GM23338 (cell line): Measurements from ENCODE around the gene CDH23. TPM values are rescaled to one million over a fixed set of nuclear protein-coding genes. Genes with fewer than 3 reads are reported as not detected.

Experiments
- ATAC-seq: fragments of 200-7000 bp; cut with Tn5 transposase; 3 replicates; pipeline ENCODE4 v1.9.1; 2020
- DNase-seq: peaks from one replicate; pipeline ENCODE4 v3.0.0-alpha.2; 2015; ENCODE audit warnings: low spot score
- H2AFZ ChIP-seq: fragments of 200-600 bp; sonication (generic); 2 replicates; pipeline ENCODE4 v1.8.0; 2016; ENCODE audit warnings: antibody characterized with exemption, mild to moderate bottlenecking, moderate library complexity
- H3F3A ChIP-seq: fragments of 200-600 bp; sonication (generic); replicated peaks from 2 replicates; pipeline ENCODE4 v1.8.0; 2017; ENCODE audit warnings: antibody characterized with exemption, mixed run types, low read depth
- H3K27ac ChIP-seq: fragments of 200-600 bp; sonication (generic); 2 replicates; pipeline ENCODE4 v1.6.1; 2016; ENCODE audit warnings: low read depth
- H3K27me3 ChIP-seq: fragments of 200-600 bp; sonication (generic); 2 replicates; pipeline ENCODE4 v1.8.0; 2016; ENCODE audit warnings: mild to moderate bottlenecking, mixed run types, moderate library complexity; ENCODE audit not compliant: insufficient read depth
- H3K36me3 ChIP-seq: fragments of 200-600 bp; sonication (generic); 2 replicates; pipeline ENCODE4 v1.8.0; 2016; ENCODE audit warnings: mild to moderate bottlenecking; ENCODE audit not compliant: insufficient read depth
- H3K4me1 ChIP-seq: fragments of 200-600 bp; sonication (generic); 2 replicates; pipeline ENCODE4 v1.8.0; 2016; ENCODE audit warnings: mild to moderate bottlenecking, moderate library complexity; ENCODE audit not compliant: insufficient read depth
- H3K4me2 ChIP-seq: fragments of 200-600 bp; sonication (generic); 2 replicates; pipeline ENCODE4 v1.7.1; 2017; ENCODE audit warnings: mixed run types
- H3K4me3 ChIP-seq: fragments of 200-600 bp; sonication (generic); 2 replicates; pipeline ENCODE4 v1.6.1; 2016; ENCODE audit warnings: mixed run types
- H3K79me2 ChIP-seq: fragments of 200-600 bp; sonication (generic); replicated peaks from 2 replicates; pipeline ENCODE4 v1.8.0; 2017; ENCODE audit warnings: mild to moderate bottlenecking; ENCODE audit not compliant: insufficient read depth
- H3K9me2 ChIP-seq: fragments of 200-600 bp; sonication (generic); 2 replicates; pipeline ENCODE4 v1.8.0; 2017; ENCODE audit not compliant: insufficient read depth
- H4K20me1 ChIP-seq: fragments of 200-600 bp; sonication (generic); replicated peaks from 2 replicates; pipeline ENCODE4 v1.8.0; 2017; ENCODE audit warnings: mild to moderate bottlenecking; ENCODE audit not compliant: insufficient read depth
- H3K27ac Mint-ChIP-seq: 2 replicates; pipeline ENCODE4 v1.8.0; 2020; ENCODE audit warnings: inconsistent platforms, mild to moderate bottlenecking, moderate library complexity, mixed read lengths
- H3K27me3 Mint-ChIP-seq: 3 replicates; pipeline ENCODE4 v1.8.0; 2022; ENCODE audit warnings: low read depth, mild to moderate bottlenecking, moderate library complexity, mixed read lengths, inconsistent platforms; ENCODE audit not compliant: insufficient read depth, poor library complexity
- H3K36me3 Mint-ChIP-seq: 3 replicates; pipeline ENCODE4 v1.8.0; 2021; ENCODE audit warnings: low read depth, mild to moderate bottlenecking, inconsistent platforms, moderate library complexity, mixed read lengths
- H3K4me1 Mint-ChIP-seq: 3 replicates; pipeline ENCODE4 v1.8.0; 2020; ENCODE audit warnings: mild to moderate bottlenecking, inconsistent platforms, mixed read lengths
- H3K4me3 Mint-ChIP-seq: 3 replicates; pipeline ENCODE4 v1.8.0; 2021; ENCODE audit warnings: moderate library complexity, mild to moderate bottlenecking, inconsistent platforms, mixed read lengths
- H3K9me3 Mint-ChIP-seq: 3 replicates; pipeline ENCODE4 v1.8.0; 2020; ENCODE audit warnings: moderate library complexity, mild to moderate bottlenecking, inconsistent platforms, mixed read lengths
- CREB1 ChIP-seq: fragments of 250-450 bp; sonication (Bioruptor Pico); IDR thresholded peaks from 2 replicates; pipeline ENCODE4 v1.5.0; 2020; ENCODE audit warnings: low read depth, mild to moderate bottlenecking, moderate library complexity
- EZH2 ChIP-seq: fragments of 200-600 bp; sonication (generic); IDR thresholded peaks from one replicate; pipeline ENCODE4 v1.8.0; 2017; ENCODE audit warnings: antibody characterized with exemption, mild to moderate bottlenecking, low read depth; ENCODE audit not compliant: unreplicated experiment
- EZH2phosphoT487 ChIP-seq: fragments of 200-600 bp; sonication (generic); IDR thresholded peaks from one replicate; pipeline ENCODE4 v1.8.1; 2018; ENCODE audit warnings: antibody characterized with exemption; ENCODE audit not compliant: unreplicated experiment
- POLR2AphosphoS5 ChIP-seq: IDR thresholded peaks from 2 replicates; pipeline ENCODE4 v1.6.1; 2016; ENCODE audit warnings: antibody characterized with exemption, low read depth
- ZNF114 ChIP-seq: fragments of 250-450 bp; sonication (Bioruptor Pico); IDR thresholded peaks from 2 replicates; pipeline ENCODE4 v1.5.0; 2020; ENCODE audit warnings: mild to moderate bottlenecking, moderate library complexity
- ZNF331 ChIP-seq: fragments of 250-450 bp; sonication (Bioruptor Pico); IDR thresholded peaks from 2 replicates; pipeline ENCODE4 v1.5.0; 2020; ENCODE audit warnings: low read depth, mild to moderate bottlenecking, moderate library complexity
- polyA plus RNA-seq: library from polyadenylated mRNA; unstranded; fragments of >200 nt; fragmentation: Nextera tagmentation; extraction: Ambion mirVana; gene quantifications from 2 replicates; pipeline ENCODE4 v1.2.1, GENCODE V29; 2016
- total RNA-seq: library from RNA; depleted of rRNA; stranded (reverse); fragments of >200 nt; shearing (Covaris generic); gene quantifications from 2 replicates; pipeline ENCODE4 v1.2.3, GENCODE V29; 2014
- TF ChIP-seq, protein P1 (sequence below), 2 experiments: fragments of 200-600 bp in 1 of 2; sonication (generic) in 1 of 2; conservative IDR thresholded peaks; 2 replicates each; pipeline versions ENCODE4 v1.5.1 to v1.6.1; 2016 to 2017; ENCODE audit warnings: antibody characterized with exemption in 2 of 2, low read depth in 2 of 2, mild to moderate bottlenecking in 2 of 2, moderate library complexity in 1 of 2
- TF ChIP-seq, protein P2 (sequence below): IDR thresholded peaks from 2 replicates; pipeline ENCODE4 v1.6.1; 2016; ENCODE audit warnings: antibody characterized with exemption
- TF ChIP-seq, protein P3 (sequence below): IDR thresholded peaks from one replicate; pipeline ENCODE4 v1.6.1; 2018; ENCODE audit warnings: antibody characterized with exemption; ENCODE audit not compliant: unreplicated experiment

CDH23 gene
- total and polyA plus RNA-seq, 2 experiments from 2014 or later, result 0.95 to 4.3 TPM

DNA sequence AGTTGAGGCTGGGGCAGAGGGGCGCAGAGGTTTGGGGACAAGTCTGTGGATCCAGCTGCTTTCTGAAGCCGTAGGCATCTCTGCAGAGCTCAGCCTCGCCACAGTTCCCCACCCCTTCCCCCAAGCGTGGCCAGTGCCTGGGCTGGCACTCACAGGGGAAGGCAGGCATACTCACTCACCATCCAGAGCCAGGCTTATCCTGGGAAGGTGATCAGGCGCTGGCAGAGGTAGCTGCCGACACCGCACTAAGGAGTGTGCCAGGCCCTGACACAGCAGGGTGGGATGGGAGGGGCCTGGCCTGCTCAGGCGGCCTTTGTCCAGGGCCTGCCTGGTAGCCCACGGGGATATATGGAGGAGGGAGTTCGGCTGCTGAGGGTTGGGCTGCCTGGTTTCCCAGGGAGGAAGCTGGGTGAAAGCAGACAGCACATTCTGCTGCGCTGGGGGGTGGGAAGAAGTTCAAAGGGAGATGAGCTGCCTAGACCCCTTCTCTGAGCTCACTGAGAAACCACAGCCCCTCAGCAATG is 360.7 kb downstream of the CDH23 start:
- Histone ChIP-seq H3F3A (no peaks in the 10 kb centered on the region), H3K27ac (no peak overlapping the region), H2AFZ (peak overlapping the region; percentile 59), H3K27me3 (no peaks in the 10 kb centered on the region), H3K4me1 (peaks cover 5% of the 10 kb centered on the region; the same call in 1 of the 2 replicates), H3K4me3 (no peak overlapping the region), H3K9me2 (no peaks in the 10 kb centered on the region), H3K79me2 (no peaks in the 10 kb centered on the region), H4K20me1 (no peaks in the 10 kb centered on the region), H3K4me2 (no peak overlapping the region), H3K36me3 (no peaks in the 10 kb centered on the region)
- no peak overlapping the region for H3K4me3 Mint-ChIP-seq
- peaks cover 16% of the 10 kb centered on the region for H3K27me3 Mint-ChIP-seq
- peak; percentile 78 for ATAC-seq
- H3K27ac Mint-ChIP-seq, result no peak overlapping the region
- no peaks in the 10 kb centered on the region for H3K36me3 Mint-ChIP-seq
- no peak for DNase-seq
- TF ChIP-seq CREB1, result no peak
- TF ChIP-seq, protein P1, sequence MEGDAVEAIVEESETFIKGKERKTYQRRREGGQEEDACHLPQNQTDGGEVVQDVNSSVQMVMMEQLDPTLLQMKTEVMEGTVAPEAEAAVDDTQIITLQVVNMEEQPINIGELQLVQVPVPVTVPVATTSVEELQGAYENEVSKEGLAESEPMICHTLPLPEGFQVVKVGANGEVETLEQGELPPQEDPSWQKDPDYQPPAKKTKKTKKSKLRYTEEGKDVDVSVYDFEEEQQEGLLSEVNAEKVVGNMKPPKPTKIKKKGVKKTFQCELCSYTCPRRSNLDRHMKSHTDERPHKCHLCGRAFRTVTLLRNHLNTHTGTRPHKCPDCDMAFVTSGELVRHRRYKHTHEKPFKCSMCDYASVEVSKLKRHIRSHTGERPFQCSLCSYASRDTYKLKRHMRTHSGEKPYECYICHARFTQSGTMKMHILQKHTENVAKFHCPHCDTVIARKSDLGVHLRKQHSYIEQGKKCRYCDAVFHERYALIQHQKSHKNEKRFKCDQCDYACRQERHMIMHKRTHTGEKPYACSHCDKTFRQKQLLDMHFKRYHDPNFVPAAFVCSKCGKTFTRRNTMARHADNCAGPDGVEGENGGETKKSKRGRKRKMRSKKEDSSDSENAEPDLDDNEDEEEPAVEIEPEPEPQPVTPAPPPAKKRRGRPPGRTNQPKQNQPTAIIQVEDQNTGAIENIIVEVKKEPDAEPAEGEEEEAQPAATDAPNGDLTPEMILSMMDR (conservative IDR thresholded peaks at IDR 0.05; ENCODE audit: low read depth in 2 of 2), result no peak
- peaks cover 24% of the 10 kb centered on the region for H3K4me1 Mint-ChIP-seq
- H3K9me3 Mint-ChIP-seq, result no peaks in the 10 kb centered on the region

DNA sequence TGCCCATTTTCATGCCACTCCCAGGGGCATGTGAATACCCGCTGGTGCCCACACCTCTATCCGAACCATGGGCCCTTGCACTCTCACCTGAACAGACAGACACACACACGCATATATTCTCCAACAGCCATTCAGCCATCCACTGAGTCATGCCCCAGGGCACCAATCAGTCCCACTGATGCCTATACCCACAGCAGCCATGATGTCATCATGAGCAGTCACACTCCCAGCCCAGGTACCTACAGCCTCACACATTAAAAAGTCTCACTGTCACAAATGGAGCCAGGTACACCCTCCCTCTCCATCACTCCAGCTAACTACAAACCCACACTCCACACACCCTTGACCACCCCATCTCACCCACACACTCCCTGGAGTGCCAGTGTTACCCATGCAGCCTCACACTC is 364.4 kb downstream of the CDH23 start:
- Mint-ChIP-seq H3K9me3 (no peaks in the 10 kb centered on the region), H3K36me3 (no peaks in the 10 kb centered on the region), H3K27me3 (peaks cover 8% of the 10 kb centered on the region), H3K27ac (no peak overlapping the region), H3K4me3 (no peak overlapping the region), H3K4me1 (peaks cover 14% of the 10 kb centered on the region)
- Histone ChIP-seq H3K79me2 (no peaks in the 10 kb centered on the region), H3K4me1 (peaks cover 5% of the 10 kb centered on the region; the same call in 1 of the 2 replicates), H2AFZ (no peak overlapping the region), H3K4me2 (no peak overlapping the region), H3F3A (no peaks in the 10 kb centered on the region), H3K9me2 (no peaks in the 10 kb centered on the region), H3K4me3 (no peak overlapping the region), H3K27me3 (no peaks in the 10 kb centered on the region), H3K36me3 (no peaks in the 10 kb centered on the region), H4K20me1 (no peaks in the 10 kb centered on the region), H3K27ac (no peak overlapping the region)
- DNase-seq (no peak), ATAC-seq (no peak)
- TF ChIP-seq ZNF331 (CRISPR knock-in tag) (no peak), ZNF114 (CRISPR knock-in tag) (no peak), EZH2 (no peak), EZH2phosphoT487 (no peak), POLR2AphosphoS5 (no peak), CREB1 (no peak)
- TF ChIP-seq, protein P1 (conservative IDR thresholded peaks at IDR 0.05; ENCODE audit: low read depth in 2 of 2), result no peak
- TF ChIP-seq, protein P2, sequence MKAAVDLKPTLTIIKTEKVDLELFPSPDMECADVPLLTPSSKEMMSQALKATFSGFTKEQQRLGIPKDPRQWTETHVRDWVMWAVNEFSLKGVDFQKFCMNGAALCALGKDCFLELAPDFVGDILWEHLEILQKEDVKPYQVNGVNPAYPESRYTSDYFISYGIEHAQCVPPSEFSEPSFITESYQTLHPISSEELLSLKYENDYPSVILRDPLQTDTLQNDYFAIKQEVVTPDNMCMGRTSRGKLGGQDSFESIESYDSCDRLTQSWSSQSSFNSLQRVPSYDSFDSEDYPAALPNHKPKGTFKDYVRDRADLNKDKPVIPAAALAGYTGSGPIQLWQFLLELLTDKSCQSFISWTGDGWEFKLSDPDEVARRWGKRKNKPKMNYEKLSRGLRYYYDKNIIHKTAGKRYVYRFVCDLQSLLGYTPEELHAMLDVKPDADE, result no peak
- TF ChIP-seq, protein P3, sequence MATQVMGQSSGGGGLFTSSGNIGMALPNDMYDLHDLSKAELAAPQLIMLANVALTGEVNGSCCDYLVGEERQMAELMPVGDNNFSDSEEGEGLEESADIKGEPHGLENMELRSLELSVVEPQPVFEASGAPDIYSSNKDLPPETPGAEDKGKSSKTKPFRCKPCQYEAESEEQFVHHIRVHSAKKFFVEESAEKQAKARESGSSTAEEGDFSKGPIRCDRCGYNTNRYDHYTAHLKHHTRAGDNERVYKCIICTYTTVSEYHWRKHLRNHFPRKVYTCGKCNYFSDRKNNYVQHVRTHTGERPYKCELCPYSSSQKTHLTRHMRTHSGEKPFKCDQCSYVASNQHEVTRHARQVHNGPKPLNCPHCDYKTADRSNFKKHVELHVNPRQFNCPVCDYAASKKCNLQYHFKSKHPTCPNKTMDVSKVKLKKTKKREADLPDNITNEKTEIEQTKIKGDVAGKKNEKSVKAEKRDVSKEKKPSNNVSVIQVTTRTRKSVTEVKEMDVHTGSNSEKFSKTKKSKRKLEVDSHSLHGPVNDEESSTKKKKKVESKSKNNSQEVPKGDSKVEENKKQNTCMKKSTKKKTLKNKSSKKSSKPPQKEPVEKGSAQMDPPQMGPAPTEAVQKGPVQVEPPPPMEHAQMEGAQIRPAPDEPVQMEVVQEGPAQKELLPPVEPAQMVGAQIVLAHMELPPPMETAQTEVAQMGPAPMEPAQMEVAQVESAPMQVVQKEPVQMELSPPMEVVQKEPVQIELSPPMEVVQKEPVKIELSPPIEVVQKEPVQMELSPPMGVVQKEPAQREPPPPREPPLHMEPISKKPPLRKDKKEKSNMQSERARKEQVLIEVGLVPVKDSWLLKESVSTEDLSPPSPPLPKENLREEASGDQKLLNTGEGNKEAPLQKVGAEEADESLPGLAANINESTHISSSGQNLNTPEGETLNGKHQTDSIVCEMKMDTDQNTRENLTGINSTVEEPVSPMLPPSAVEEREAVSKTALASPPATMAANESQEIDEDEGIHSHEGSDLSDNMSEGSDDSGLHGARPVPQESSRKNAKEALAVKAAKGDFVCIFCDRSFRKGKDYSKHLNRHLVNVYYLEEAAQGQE, result no peak
